WTC11 (cell line): ENCODE data around the gene CRACDL. TPM values are rescaled to one million over a fixed set of nuclear protein-coding genes. Genes with fewer than 3 reads are reported as not detected.

ENCODE experiments used
- ATAC-seq: fragments of 200-7000 bp; cut with Tn5 transposase; 2 replicates; pipeline ENCODE4 v1.10.0; 2021; ENCODE audit warnings: mild to moderate bottlenecking, moderate library complexity
- CTCF ChIA-PET: fragments of 300-600 bp; sonication (Branson Sonifier 250); formaldehyde crosslinking; loops from one replicate; lab custom pipeline; 2021; ENCODE audit warnings: antibody characterized with exemption; lab: Charles Lee
- POLR2A ChIA-PET: fragments of 350-600 bp; sonication (Branson Sonifier 250); formaldehyde crosslinking; loops from one replicate; lab custom pipeline; 2021; ENCODE audit warnings: antibody characterized with exemption; lab: Charles Lee
- DNase-seq: peaks from one replicate; pipeline ENCODE4 v3.0.0; 2021; ENCODE audit warnings: low spot score
- H3K27ac Mint-ChIP-seq: 2 replicates; pipeline ENCODE4 v1.8.0; 2021; ENCODE audit warnings: mixed read lengths
- H3K27me3 Mint-ChIP-seq: 2 replicates; pipeline ENCODE4 v1.8.0; 2021; ENCODE audit warnings: low read depth, mild to moderate bottlenecking, moderate library complexity, mixed read lengths
- H3K36me3 Mint-ChIP-seq: 2 replicates; pipeline ENCODE4 v1.8.0; 2021; ENCODE audit warnings: mixed read lengths
- H3K4me1 Mint-ChIP-seq: 2 replicates; pipeline ENCODE4 v1.8.0; 2022; ENCODE audit warnings: mixed read lengths
- H3K4me3 Mint-ChIP-seq: 2 replicates; pipeline ENCODE4 v1.8.0; 2021; ENCODE audit warnings: mild to moderate bottlenecking, moderate library complexity, mixed read lengths
- H3K9me3 Mint-ChIP-seq: 2 replicates; pipeline ENCODE4 v1.8.0; 2021; ENCODE audit warnings: mixed read lengths
- CREM ChIP-seq: sonication (generic); formaldehyde crosslinking; IDR thresholded peaks from 2 replicates; pipeline ENCODE4 v1.8.1; 2022; ENCODE audit warnings: mild to moderate bottlenecking, missing genetic modification reagents, moderate library complexity
- GABPB1 ChIP-seq: sonication (generic); formaldehyde crosslinking; IDR thresholded peaks from 2 replicates; pipeline ENCODE4 v1.8.1; 2023; ENCODE audit warnings: mild to moderate bottlenecking, missing genetic modification reagents
- GRHL2 ChIP-seq: fragments of 250-450 bp; sonication (Bioruptor Pico); IDR thresholded peaks from 2 replicates; pipeline ENCODE4 v1.8.0; 2022; ENCODE audit warnings: mild to moderate bottlenecking, moderate library complexity; ENCODE audit not compliant: insufficient replicate concordance, severe bottlenecking
- HMGA2 ChIP-seq: fragments of 250-450 bp; sonication (Bioruptor Pico); IDR thresholded peaks from 2 replicates; pipeline ENCODE4 v1.4.0; 2021; ENCODE audit warnings: mild to moderate bottlenecking, moderate library complexity
- IRF2 ChIP-seq: sonication (generic); formaldehyde crosslinking; IDR thresholded peaks from 2 replicates; pipeline ENCODE4 v1.8.0; 2022; ENCODE audit warnings: low read depth, missing genetic modification reagents, borderline replicate concordance
- JAZF1 ChIP-seq: fragments of 250-450 bp; sonication (Bioruptor Pico); IDR thresholded peaks from 2 replicates; pipeline ENCODE4 v1.9.0; 2021; ENCODE audit warnings: moderate library complexity, mild to moderate bottlenecking, inconsistent platforms
- JUN ChIP-seq: sonication (generic); formaldehyde crosslinking; IDR thresholded peaks from 2 replicates; pipeline ENCODE4 v1.8.0; 2023; ENCODE audit warnings: mild to moderate bottlenecking, missing genetic modification reagents
- MYBL2 ChIP-seq: sonication (generic); formaldehyde crosslinking; IDR thresholded peaks from 2 replicates; pipeline ENCODE4 v1.8.1; 2023; ENCODE audit warnings: mild to moderate bottlenecking, moderate library complexity, missing genetic modification reagents
- NFATC4 ChIP-seq: fragments of 250-450 bp; sonication (Bioruptor Pico); IDR thresholded peaks from 2 replicates; pipeline ENCODE4 v1.9.0; 2021; ENCODE audit warnings: mild to moderate bottlenecking
- NFE2L1 ChIP-seq: sonication (generic); formaldehyde crosslinking; IDR thresholded peaks from 2 replicates; pipeline ENCODE4 v1.8.1; 2023; ENCODE audit warnings: missing genetic modification reagents
- NFYB ChIP-seq: sonication (generic); formaldehyde crosslinking; conservative IDR thresholded peaks from 2 replicates; pipeline ENCODE4 v1.8.0; 2022; ENCODE audit warnings: low read depth, missing genetic modification reagents
- NR1H2 ChIP-seq: sonication (generic); formaldehyde crosslinking; IDR thresholded peaks from 2 replicates; pipeline ENCODE4 v1.9.0; 2021; ENCODE audit warnings: mild to moderate bottlenecking, moderate library complexity, missing genetic modification reagents
- RELA ChIP-seq: sonication (generic); formaldehyde crosslinking; IDR thresholded peaks from 2 replicates; pipeline ENCODE4 v1.8.1; 2022; ENCODE audit warnings: missing genetic modification reagents, mild to moderate bottlenecking, borderline replicate concordance
- RORB ChIP-seq: fragments of 250-450 bp; sonication (Bioruptor Pico); IDR thresholded peaks from 2 replicates; pipeline ENCODE4 v1.9.0; 2021; ENCODE audit warnings: mild to moderate bottlenecking
- TCF7 ChIP-seq: sonication (generic); formaldehyde crosslinking; IDR thresholded peaks from 2 replicates; pipeline ENCODE4 v1.8.0; 2022; ENCODE audit warnings: mild to moderate bottlenecking, low read depth, missing genetic modification reagents, moderate library complexity
- TEAD4 ChIP-seq: sonication (generic); formaldehyde crosslinking; IDR thresholded peaks from 2 replicates; pipeline ENCODE4 v1.8.0; 2022; ENCODE audit warnings: mild to moderate bottlenecking, missing genetic modification reagents
- total RNA-seq: library from RNA; stranded (reverse); gene quantifications from 3 replicates; pipeline ENCODE4 v1.2.3, GENCODE V29; 2021
- TF ChIP-seq, protein P1 (sequence below): sonication (generic); formaldehyde crosslinking; IDR thresholded peaks from 2 replicates; pipeline ENCODE4 v1.8.1; 2022; ENCODE audit warnings: missing genetic modification reagents, borderline replicate concordance
- TF ChIP-seq, protein P2 (sequence below): sonication (generic); formaldehyde crosslinking; IDR thresholded peaks from 2 replicates; pipeline ENCODE4 v1.8.1; 2023; ENCODE audit warnings: mild to moderate bottlenecking, missing genetic modification reagents
- TF ChIP-seq, protein P3 (sequence below): fragments of 250-450 bp; sonication (Bioruptor Pico); IDR thresholded peaks from 2 replicates; pipeline ENCODE4 v1.9.0; 2021; ENCODE audit warnings: mild to moderate bottlenecking
- TF ChIP-seq, protein P4 (sequence below): fragments of 250-450 bp; sonication (Bioruptor Pico); IDR thresholded peaks from 2 replicates; pipeline ENCODE4 v1.9.0; 2021; ENCODE audit warnings: moderate library complexity, mild to moderate bottlenecking, inconsistent platforms, borderline replicate concordance
- TF ChIP-seq, protein P5 (sequence below): sonication (generic); formaldehyde crosslinking; IDR thresholded peaks from 2 replicates; pipeline ENCODE4 v1.8.1; 2022; ENCODE audit warnings: mild to moderate bottlenecking, missing genetic modification reagents, moderate library complexity, borderline replicate concordance

Gene CRACDL
- total RNA-seq, 1 experiment from 2014 or later, result 0.72 TPM

DNA sequence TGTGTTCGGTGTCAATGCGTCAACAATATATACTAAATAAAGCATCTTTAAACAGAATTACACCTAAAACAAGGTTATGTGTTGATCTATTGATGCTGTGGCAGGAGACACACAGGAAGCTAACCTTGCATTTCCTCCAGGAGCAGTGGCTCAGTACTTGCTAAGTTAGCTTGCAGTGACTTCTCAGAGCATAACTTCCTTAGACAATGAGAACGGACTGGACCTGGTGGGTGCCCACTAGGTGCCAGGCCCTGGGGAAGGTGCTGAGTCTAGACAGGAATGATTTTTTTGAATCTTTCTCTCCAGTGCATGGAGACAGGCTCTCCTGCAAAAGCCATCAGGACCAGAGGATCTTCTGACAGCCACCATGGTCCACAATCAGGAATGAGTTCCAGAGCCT, 131.3 kb downstream of the CRACDL start:
- ATAC-seq (no peak), DNase-seq (no peak)
- Mint-ChIP-seq H3K9me3 (no peaks in the 10 kb centered on the region), H3K4me3 (no peak overlapping the region), H3K27ac (no peak overlapping the region), H3K36me3 (no peaks in the 10 kb centered on the region), H3K4me1 (peaks cover 13% of the 10 kb centered on the region; the same call in 1 of the 2 replicates), H3K27me3 (no peaks in the 10 kb centered on the region; the same call in 1 of the 2 replicates)
- ChIA-PET POLR2A (no interaction called here), CTCF (no interaction called here)
- TF ChIP-seq JAZF1 (CRISPR knock-in tag) (no peak), MYBL2 (CRISPR knock-in tag) (no peak), GRHL2 (CRISPR knock-in tag) (no peak), NFYB (CRISPR knock-in tag) (no peak)
- TF ChIP-seq, protein P1, sequence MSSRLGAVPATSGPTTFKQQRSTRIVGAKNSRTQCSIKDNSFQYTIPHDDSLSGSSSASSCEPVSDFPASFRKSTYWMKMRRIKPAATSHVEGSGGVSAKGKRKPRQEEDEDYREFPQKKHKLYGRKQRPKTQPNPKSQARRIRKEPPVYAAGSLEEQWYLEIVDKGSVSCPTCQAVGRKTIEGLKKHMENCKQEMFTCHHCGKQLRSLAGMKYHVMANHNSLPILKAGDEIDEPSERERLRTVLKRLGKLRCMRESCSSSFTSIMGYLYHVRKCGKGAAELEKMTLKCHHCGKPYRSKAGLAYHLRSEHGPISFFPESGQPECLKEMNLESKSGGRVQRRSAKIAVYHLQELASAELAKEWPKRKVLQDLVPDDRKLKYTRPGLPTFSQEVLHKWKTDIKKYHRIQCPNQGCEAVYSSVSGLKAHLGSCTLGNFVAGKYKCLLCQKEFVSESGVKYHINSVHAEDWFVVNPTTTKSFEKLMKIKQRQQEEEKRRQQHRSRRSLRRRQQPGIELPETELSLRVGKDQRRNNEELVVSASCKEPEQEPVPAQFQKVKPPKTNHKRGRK (CRISPR knock-in tag), result no peak

DNA sequence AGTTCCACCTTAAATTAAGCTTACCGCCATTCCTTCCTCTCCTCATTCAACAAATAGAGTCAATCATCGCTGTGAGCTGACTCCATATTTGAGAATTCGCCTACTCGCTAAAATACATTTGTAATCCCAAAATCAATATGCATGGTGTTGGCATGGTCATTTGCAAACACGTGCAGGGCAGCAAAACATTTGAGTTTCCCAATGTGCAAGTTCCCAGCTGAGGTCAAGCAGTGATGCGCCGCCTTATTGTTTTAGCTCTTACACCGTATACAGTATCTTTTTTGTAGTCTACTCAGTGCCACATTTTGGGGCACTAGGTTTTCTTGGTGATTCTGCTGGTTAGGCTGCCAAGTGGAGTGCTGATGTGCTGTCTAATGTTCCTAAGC, 131.8 kb downstream of the CRACDL start:
- H3K36me3 Mint-ChIP-seq, result no peaks in the 10 kb centered on the region
- CTCF ChIA-PET, result no interaction called here
- no peak for ATAC-seq
- no peak for DNase-seq
- H3K27me3 Mint-ChIP-seq, result no peaks in the 10 kb centered on the region; the same call in 1 of the 2 replicates
- TF ChIP-seq HMGA2 (no peak), NR1H2 (CRISPR knock-in tag) (no peak), RELA (CRISPR knock-in tag) (no peak), TCF7 (CRISPR knock-in tag) (no peak), RORB (CRISPR knock-in tag) (no peak), NFYB (CRISPR knock-in tag) (no peak), MYBL2 (CRISPR knock-in tag) (no peak), GABPB1 (CRISPR knock-in tag) (no peak), NFE2L1 (no peak), JUN (CRISPR knock-in tag) (no peak), IRF2 (CRISPR knock-in tag) (no peak), CREM (CRISPR knock-in tag) (no peak), NFATC4 (no peak), TEAD4 (no peak)
- TF ChIP-seq, protein P2, sequence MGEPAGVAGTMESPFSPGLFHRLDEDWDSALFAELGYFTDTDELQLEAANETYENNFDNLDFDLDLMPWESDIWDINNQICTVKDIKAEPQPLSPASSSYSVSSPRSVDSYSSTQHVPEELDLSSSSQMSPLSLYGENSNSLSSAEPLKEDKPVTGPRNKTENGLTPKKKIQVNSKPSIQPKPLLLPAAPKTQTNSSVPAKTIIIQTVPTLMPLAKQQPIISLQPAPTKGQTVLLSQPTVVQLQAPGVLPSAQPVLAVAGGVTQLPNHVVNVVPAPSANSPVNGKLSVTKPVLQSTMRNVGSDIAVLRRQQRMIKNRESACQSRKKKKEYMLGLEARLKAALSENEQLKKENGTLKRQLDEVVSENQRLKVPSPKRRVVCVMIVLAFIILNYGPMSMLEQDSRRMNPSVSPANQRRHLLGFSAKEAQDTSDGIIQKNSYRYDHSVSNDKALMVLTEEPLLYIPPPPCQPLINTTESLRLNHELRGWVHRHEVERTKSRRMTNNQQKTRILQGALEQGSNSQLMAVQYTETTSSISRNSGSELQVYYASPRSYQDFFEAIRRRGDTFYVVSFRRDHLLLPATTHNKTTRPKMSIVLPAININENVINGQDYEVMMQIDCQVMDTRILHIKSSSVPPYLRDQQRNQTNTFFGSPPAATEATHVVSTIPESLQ (CRISPR knock-in tag), result no peak
- TF ChIP-seq, protein P3, sequence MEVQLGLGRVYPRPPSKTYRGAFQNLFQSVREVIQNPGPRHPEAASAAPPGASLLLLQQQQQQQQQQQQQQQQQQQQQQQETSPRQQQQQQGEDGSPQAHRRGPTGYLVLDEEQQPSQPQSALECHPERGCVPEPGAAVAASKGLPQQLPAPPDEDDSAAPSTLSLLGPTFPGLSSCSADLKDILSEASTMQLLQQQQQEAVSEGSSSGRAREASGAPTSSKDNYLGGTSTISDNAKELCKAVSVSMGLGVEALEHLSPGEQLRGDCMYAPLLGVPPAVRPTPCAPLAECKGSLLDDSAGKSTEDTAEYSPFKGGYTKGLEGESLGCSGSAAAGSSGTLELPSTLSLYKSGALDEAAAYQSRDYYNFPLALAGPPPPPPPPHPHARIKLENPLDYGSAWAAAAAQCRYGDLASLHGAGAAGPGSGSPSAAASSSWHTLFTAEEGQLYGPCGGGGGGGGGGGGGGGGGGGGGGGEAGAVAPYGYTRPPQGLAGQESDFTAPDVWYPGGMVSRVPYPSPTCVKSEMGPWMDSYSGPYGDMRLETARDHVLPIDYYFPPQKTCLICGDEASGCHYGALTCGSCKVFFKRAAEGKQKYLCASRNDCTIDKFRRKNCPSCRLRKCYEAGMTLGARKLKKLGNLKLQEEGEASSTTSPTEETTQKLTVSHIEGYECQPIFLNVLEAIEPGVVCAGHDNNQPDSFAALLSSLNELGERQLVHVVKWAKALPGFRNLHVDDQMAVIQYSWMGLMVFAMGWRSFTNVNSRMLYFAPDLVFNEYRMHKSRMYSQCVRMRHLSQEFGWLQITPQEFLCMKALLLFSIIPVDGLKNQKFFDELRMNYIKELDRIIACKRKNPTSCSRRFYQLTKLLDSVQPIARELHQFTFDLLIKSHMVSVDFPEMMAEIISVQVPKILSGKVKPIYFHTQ (CRISPR knock-in tag), result no peak
- TF ChIP-seq, protein P4, sequence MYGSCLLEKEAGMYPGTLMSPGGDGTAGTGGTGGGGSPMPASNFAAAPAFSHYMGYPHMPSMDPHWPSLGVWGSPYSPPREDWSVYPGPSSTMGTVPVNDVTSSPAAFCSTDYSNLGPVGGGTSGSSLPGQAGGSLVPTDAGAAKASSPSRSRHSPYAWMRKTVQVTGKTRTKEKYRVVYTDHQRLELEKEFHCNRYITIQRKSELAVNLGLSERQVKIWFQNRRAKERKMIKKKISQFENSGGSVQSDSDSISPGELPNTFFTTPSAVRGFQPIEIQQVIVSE (CRISPR knock-in tag), result no peak
- TF ChIP-seq, protein P5, sequence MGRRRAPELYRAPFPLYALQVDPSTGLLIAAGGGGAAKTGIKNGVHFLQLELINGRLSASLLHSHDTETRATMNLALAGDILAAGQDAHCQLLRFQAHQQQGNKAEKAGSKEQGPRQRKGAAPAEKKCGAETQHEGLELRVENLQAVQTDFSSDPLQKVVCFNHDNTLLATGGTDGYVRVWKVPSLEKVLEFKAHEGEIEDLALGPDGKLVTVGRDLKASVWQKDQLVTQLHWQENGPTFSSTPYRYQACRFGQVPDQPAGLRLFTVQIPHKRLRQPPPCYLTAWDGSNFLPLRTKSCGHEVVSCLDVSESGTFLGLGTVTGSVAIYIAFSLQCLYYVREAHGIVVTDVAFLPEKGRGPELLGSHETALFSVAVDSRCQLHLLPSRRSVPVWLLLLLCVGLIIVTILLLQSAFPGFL (CRISPR knock-in tag), result no peak
- TF ChIP-seq, all 79 proteins: peak for 0
- no peak overlapping the region for H3K4me3 Mint-ChIP-seq
- POLR2A ChIA-PET, result no interaction called here
- H3K27ac Mint-ChIP-seq, result no peak overlapping the region
- H3K4me1 Mint-ChIP-seq, result peaks cover 13% of the 10 kb centered on the region; the same call in 1 of the 2 replicates
- no peaks in the 10 kb centered on the region for H3K9me3 Mint-ChIP-seq
